Nephron (organoid): ENCODE results near the gene C11orf21.

Experiments used
- H3K27ac Mint-ChIP-seq, 3 experiments: 2 replicates each; pipeline ENCODE4 v1.8.0; 2020; ENCODE audit warnings: mixed read lengths in 3 of 3, mild to moderate bottlenecking in 2 of 3, moderate library complexity in 1 of 3
- H3K27me3 Mint-ChIP-seq: 2 replicates; pipeline ENCODE4 v1.8.0; 2021; ENCODE audit warnings: low read depth, mild to moderate bottlenecking, moderate library complexity, mixed read lengths
- H3K36me3 Mint-ChIP-seq: 2 replicates; pipeline ENCODE4 v1.8.0; 2020; ENCODE audit warnings: low read depth, mixed read lengths
- H3K4me1 Mint-ChIP-seq: 2 replicates; pipeline ENCODE4 v1.8.0; 2020; ENCODE audit warnings: mixed read lengths
- H3K4me3 Mint-ChIP-seq, 3 experiments: 2 replicates each; pipeline ENCODE4 v1.8.0; 2020; ENCODE audit warnings: mild to moderate bottlenecking in 3 of 3, mixed read lengths in 3 of 3, moderate library complexity in 2 of 3
- H3K9me3 Mint-ChIP-seq: 2 replicates; pipeline ENCODE4 v1.8.0; 2020; ENCODE audit warnings: mixed read lengths
- TF ChIP-seq, protein P1 (sequence below), 3 experiments: fragments of 200-600 bp; sonication (generic); IDR thresholded peaks; one replicate each; pipeline ENCODE4 v1.5.0; 2021; ENCODE audit warnings: antibody characterized with exemption in 3 of 3; ENCODE audit not compliant: unreplicated experiment in 3 of 3

Gene C11orf21

DNA sequence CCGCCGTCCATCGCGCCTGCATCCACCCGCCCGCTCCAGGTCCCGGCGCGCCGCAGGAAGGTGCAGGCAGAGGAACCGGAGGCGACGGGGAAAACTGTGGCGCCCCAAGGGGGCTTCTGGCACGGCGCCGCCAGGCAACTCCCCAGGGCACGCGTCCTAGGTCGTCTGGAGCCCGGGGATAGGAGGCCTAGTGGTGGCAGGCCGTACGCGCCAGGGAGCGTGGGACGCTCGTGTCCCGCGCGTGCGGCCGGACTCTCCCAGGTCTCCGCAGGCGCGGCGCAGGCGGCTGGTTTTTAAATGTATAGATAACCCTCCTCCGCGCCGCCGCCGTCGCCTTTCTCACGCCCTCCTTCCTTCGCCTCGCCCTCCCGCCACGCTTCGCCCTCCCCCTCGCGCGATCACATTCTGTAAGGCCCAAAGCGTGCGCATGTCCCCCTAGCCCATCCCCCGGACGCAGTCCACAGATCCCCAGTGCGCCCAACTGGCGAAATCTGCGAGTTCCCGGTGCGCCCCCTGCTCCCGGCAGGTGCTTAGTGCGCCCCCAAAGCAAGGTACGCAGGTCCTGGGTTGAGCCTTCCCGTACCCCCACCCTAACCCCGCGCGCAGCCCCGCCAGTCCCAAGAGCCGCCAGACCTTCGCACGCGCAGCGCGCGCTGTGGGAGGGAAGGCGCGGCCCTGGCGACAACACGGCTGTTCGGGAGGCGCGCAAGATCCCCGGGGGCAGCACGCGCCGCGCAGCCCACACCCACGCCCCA, 31.2 kb downstream of the C11orf21 start, which contains the start of gene ASCL2:
Gene ASCL2 (minus strand): TSS at position 267 of the 755 bp plus-strand sequence. CDS start 256 bp downstream, at position 11.
- Mint-ChIP-seq H3K9me3 (peaks cover 2% of the 10 kb centered on the region), H3K27ac (no peak within 1 kb of the TSS), H3K4me1 (peaks cover 4% of the 10 kb centered on the region), H3K27me3 (peaks cover 81% of the 10 kb centered on the region), H3K36me3 (no peaks in the 10 kb centered on the region), H3K4me3 (peak within 1 kb of the TSS in 2 of 3 experiments; percentile 64 to 65)
- TF ChIP-seq, protein P1, sequence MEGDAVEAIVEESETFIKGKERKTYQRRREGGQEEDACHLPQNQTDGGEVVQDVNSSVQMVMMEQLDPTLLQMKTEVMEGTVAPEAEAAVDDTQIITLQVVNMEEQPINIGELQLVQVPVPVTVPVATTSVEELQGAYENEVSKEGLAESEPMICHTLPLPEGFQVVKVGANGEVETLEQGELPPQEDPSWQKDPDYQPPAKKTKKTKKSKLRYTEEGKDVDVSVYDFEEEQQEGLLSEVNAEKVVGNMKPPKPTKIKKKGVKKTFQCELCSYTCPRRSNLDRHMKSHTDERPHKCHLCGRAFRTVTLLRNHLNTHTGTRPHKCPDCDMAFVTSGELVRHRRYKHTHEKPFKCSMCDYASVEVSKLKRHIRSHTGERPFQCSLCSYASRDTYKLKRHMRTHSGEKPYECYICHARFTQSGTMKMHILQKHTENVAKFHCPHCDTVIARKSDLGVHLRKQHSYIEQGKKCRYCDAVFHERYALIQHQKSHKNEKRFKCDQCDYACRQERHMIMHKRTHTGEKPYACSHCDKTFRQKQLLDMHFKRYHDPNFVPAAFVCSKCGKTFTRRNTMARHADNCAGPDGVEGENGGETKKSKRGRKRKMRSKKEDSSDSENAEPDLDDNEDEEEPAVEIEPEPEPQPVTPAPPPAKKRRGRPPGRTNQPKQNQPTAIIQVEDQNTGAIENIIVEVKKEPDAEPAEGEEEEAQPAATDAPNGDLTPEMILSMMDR (IDR thresholded peaks at IDR 0.05; ENCODE audit: unreplicated experiment in 3 of 3), result no peak

- TF ChIP-seq, protein P1 (IDR thresholded peaks at IDR 0.05; ENCODE audit: unreplicated experiment in 3 of 3), result peak in 2 of 3 experiments; percentile 34 to 35
- Mint-ChIP-seq H3K4me1 (peaks cover 4% of the 10 kb centered on the region), H3K36me3 (no peaks in the 10 kb centered on the region), H3K27me3 (peaks cover 79% of the 10 kb centered on the region), H3K4me3 (peak overlapping the region in 1 of 3 experiments; percentile 56), H3K27ac (no peak overlapping the region), H3K9me3 (peaks cover 2% of the 10 kb centered on the region)
These were observed 32.0 kb downstream of the C11orf21 start for GRCh38 chr11:2269601-2270321.

GRCh38 chr11:2268729-2269600, 32.8 kb downstream of the C11orf21 start:
- no peaks in the 10 kb centered on the region for H3K36me3 Mint-ChIP-seq
- peaks cover 4% of the 10 kb centered on the region for H3K4me1 Mint-ChIP-seq
- peak overlapping the region; percentile 38 to 56 (median 46) for H3K4me3 Mint-ChIP-seq
- H3K9me3 Mint-ChIP-seq, result peaks cover 2% of the 10 kb centered on the region
- H3K27me3 Mint-ChIP-seq, result peaks cover 76% of the 10 kb centered on the region
- TF ChIP-seq, protein P1 (IDR thresholded peaks at IDR 0.05; ENCODE audit: unreplicated experiment in 3 of 3), result no peak
- H3K27ac Mint-ChIP-seq, result no peak overlapping the region

DNA sequence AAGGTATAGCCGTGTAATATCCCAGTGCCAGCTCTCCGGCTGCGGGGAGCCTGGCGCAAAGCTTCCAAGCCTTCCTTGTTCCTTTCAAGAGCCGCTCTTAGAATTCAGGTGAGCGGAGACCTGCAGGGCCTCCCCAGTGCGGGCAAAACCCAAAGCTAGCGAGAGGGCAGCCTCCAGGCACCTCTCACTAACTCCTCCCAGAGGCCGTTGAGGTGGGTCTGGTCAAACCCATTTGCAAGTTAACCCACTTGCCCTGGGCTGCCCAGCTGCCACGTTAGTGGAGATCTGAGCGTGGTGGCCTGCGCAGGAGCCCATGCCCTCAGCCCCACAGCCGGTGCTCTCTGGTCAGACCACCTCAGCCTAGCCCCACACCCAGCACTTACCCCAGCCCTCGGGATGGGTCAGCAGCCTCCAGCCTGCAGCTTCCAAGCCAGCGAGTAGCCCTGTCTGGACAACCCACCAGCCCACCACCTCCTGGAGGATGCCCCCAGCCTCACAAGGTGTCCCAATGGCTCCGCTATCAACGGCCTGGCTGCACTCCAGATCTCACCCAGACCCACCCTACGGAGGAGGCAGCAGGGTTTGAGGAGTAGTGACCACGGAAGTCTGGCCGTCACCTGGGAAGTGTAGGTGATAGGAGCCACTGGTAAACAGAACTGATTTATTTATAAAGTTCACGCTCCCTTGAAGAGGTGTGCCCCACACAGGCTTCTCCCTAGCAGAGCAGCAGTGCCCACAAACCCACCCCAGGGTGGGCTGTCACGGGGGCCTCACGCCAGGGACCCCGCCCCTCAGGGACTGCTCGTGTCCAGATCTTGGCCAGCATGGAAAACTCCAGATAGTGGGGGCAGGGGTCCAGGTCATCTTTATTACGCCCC, 33.6 kb downstream of the C11orf21 start:
- no peaks in the 10 kb centered on the region for H3K36me3 Mint-ChIP-seq
- H3K27ac Mint-ChIP-seq, result no peak overlapping the region
- H3K9me3 Mint-ChIP-seq, result peaks cover 2% of the 10 kb centered on the region
- peaks cover 4% of the 10 kb centered on the region for H3K4me1 Mint-ChIP-seq
- peak overlapping the region; percentile 38 to 54 (median 46) for H3K4me3 Mint-ChIP-seq
- peaks cover 67% of the 10 kb centered on the region for H3K27me3 Mint-ChIP-seq
- TF ChIP-seq, protein P1 (IDR thresholded peaks at IDR 0.05; ENCODE audit: unreplicated experiment in 3 of 3), result no peak

DNA sequence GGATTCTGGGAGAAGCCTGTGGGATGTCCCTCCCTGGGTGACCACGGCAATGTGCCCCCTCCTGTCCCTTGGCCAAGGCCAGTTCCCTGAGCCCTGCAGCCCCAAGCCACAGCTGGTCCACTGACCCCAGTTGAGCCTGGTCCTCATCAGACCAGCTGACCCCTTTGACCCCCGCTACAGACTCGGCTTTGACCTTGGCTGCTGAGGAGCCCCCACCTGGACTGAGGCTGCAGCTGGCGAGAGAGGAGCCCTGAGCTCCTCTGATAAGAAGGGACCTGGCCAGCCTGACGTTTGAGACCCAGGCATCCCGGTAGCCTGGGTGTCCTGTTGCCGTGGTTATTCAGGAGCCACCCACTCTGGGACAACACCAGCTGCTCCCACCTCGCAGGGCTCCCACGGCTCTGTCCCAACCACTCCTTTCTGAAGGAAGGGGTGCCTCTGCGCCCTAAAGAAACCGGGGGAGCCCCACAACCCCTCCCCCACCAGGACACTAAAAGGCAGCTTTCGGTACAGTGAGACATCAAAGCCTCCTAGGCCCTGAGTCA, 34.3 kb downstream of the C11orf21 start:
- peaks cover 2% of the 10 kb centered on the region for H3K4me1 Mint-ChIP-seq
- H3K36me3 Mint-ChIP-seq, result no peaks in the 10 kb centered on the region
- H3K27ac Mint-ChIP-seq, result no peak overlapping the region

More for the DNA sequence above, 34.3 kb downstream of the C11orf21 start:
- peaks cover 60% of the 10 kb centered on the region for H3K27me3 Mint-ChIP-seq
- no peak overlapping the region for H3K4me3 Mint-ChIP-seq
- TF ChIP-seq, protein P1 (IDR thresholded peaks at IDR 0.05; ENCODE audit: unreplicated experiment in 3 of 3), result no peak
- H3K9me3 Mint-ChIP-seq, result peaks cover under 1% of the 10 kb centered on the region
